Measurements from ENCODE around the gene FANK1.
"Not testable (repeated sequence)": the region's sequence is repeated elsewhere in the genome, so short reads cannot be mapped to it uniquely, and the experiment has no call there.

GRCh38 chr10:125894176-125894575 lies 2.2 kb upstream of the FANK1 start:
- TF ChIP-seq CTCF, POLR2A (IDR thresholded peaks at IDR 0.05): not testable (repeated sequence)

All from heart left ventricle (tissue), 13 donors.